WTC11 (cell line): ENCODE data around the gene COL4A2.

Source experiments
- CREB1 ChIP-seq: sonication (generic); formaldehyde crosslinking; IDR thresholded peaks from 2 replicates; pipeline ENCODE4 v1.8.0; 2023; ENCODE audit warnings: mild to moderate bottlenecking, missing genetic modification reagents
- CTCF ChIP-seq: fragments of 200-600 bp; IDR thresholded peaks from 2 replicates; pipeline ENCODE4 v1.8.0; 2022; ENCODE audit warnings: antibody characterized with exemption
- IRF2 ChIP-seq: sonication (generic); formaldehyde crosslinking; IDR thresholded peaks from 2 replicates; pipeline ENCODE4 v1.8.0; 2022; ENCODE audit warnings: low read depth, missing genetic modification reagents, borderline replicate concordance
- MAX ChIP-seq: sonication (generic); formaldehyde crosslinking; IDR thresholded peaks from 2 replicates; pipeline ENCODE4 v1.8.0; 2022; ENCODE audit warnings: mild to moderate bottlenecking, missing genetic modification reagents
- NR2C2 ChIP-seq: sonication (generic); formaldehyde crosslinking; IDR thresholded peaks from 2 replicates; pipeline ENCODE4 v1.8.0; 2022; ENCODE audit warnings: mild to moderate bottlenecking, missing genetic modification reagents
- PREB ChIP-seq: sonication (generic); formaldehyde crosslinking; IDR thresholded peaks from 2 replicates; pipeline ENCODE4 v1.8.1; 2022; ENCODE audit warnings: mild to moderate bottlenecking, missing genetic modification reagents, moderate library complexity, borderline replicate concordance
- SP1 ChIP-seq: sonication (generic); formaldehyde crosslinking; conservative IDR thresholded peaks from 2 replicates; pipeline ENCODE4 v1.8.1; 2022; ENCODE audit warnings: missing genetic modification reagents
- STAT6 ChIP-seq: sonication (generic); formaldehyde crosslinking; conservative IDR thresholded peaks from 2 replicates; pipeline ENCODE4 v1.8.1; 2023; ENCODE audit warnings: mild to moderate bottlenecking, low read depth, missing genetic modification reagents, moderate library complexity
- TCF7 ChIP-seq: sonication (generic); formaldehyde crosslinking; IDR thresholded peaks from 2 replicates; pipeline ENCODE4 v1.8.0; 2022; ENCODE audit warnings: mild to moderate bottlenecking, low read depth, missing genetic modification reagents, moderate library complexity

GRCh38 chr13:110257408-110257807 is 49.7 kb upstream of the COL4A2 start:
- TF ChIP-seq TCF7 (CRISPR knock-in tag) (no peak), CTCF (no peak), SP1 (no peak), MAX (CRISPR knock-in tag) (no peak), CREB1 (no peak), NR2C2 (no peak), STAT6 (CRISPR knock-in tag) (no peak), IRF2 (CRISPR knock-in tag) (no peak), PREB (CRISPR knock-in tag) (no peak)
